ENCODE measurements around the gene HIPK3. TPM values are rescaled to one million over a fixed set of nuclear protein-coding genes. Genes with fewer than 3 reads are reported as not detected.
A peak's percentile ranks its signal among the peaks of the same experiment; 100 is the strongest.

HIPK3 gene
- total and polyA plus RNA-seq, 9 of the 15 experiments (the other 6 are each of a cell fraction or from before 2014, with no cell fraction given): 2.3 to 19.6 (median 7.5) TPM

- no peak for TF ChIP-seq CREBBP (IDR thresholded peaks at IDR 0.05; ENCODE audit: low read depth, low read length)
- TF ChIP-seq STAT6 (CRISPR knock-in tag; IDR thresholded peaks at IDR 0.05): no peak
- 0 out of 4 replicates have a peak, but pooled peaks of 1 of the 2 experiments have one; percentile 18 for TF ChIP-seq RAD21 (CRISPR knock-in tag; conservative IDR thresholded peaks at IDR 0.05 in 1 of 2, IDR thresholded peaks at IDR 0.05 in 1 of 2)
- peak; percentile 7 for TF ChIP-seq PRDM10 (IDR thresholded peaks at IDR 0.05; ENCODE audit: partially characterized antibody)
- TF ChIP-seq DMBX1 (CRISPR knock-in tag; IDR thresholded peaks at IDR 0.05; ENCODE audit: borderline replicate concordance): peak; percentile 58; the same call in 1 of the 2 replicates
- no peak for TF ChIP-seq ZNF75A (CRISPR knock-in tag; IDR thresholded peaks at IDR 0.05)
- TF ChIP-seq SPI1 (IDR thresholded peaks at IDR 0.05; ENCODE audit: borderline replicate concordance, low read depth, low read length): no peak
- TF ChIP-seq YY1 (IDR thresholded peaks at IDR 0.05; ENCODE audit: borderline replicate concordance in 1 of 3, control insufficient read depth in 1 of 3, extremely low read depth in 1 of 3, insufficient read depth in 3 of 3, insufficient read length in 1 of 3, insufficient replicate concordance in 2 of 3, low read depth in 1 of 3, low read length in 2 of 3): peak in 2 of 3 experiments; percentile 56 to 78
- TF ChIP-seq NFE2L1 (tag; IDR thresholded peaks at IDR 0.05; ENCODE audit: borderline replicate concordance, low read depth): no peak
- TF ChIP-seq ZKSCAN1 (IDR thresholded peaks at IDR 0.05; ENCODE audit: low read depth, low read length): no peak
- no peak for TF ChIP-seq HSF4 (CRISPR knock-in tag; IDR thresholded peaks at IDR 0.05; ENCODE audit: borderline replicate concordance)
- TF ChIP-seq SMARCA5 (IDR thresholded peaks at IDR 0.05): no peak
- TF ChIP-seq PYGO2 (tag; IDR thresholded peaks at IDR 0.05): no peak
- no peak for TF ChIP-seq HOMEZ (CRISPR knock-in tag; IDR thresholded peaks at IDR 0.05)
- TF ChIP-seq CBFA2T3 (IDR thresholded peaks at IDR 0.05): no peak
- peak; percentile 38; the same call in 1 of the 2 replicates for TF ChIP-seq ETV5 (CRISPR knock-in tag; IDR thresholded peaks at IDR 0.05; ENCODE audit: low read depth)
- TF ChIP-seq POU5F1 (IDR thresholded peaks at IDR 0.05; ENCODE audit: borderline replicate concordance, low read depth, low read length, partially characterized antibody): no peak
- TF ChIP-seq TAF9B (IDR thresholded peaks at IDR 0.05; ENCODE audit: partially characterized antibody): peak; percentile 39
- no peak for TF ChIP-seq ZNF311 (CRISPR knock-in tag; IDR thresholded peaks at IDR 0.05)
Observed at GRCh38 chr11:33257897-33258630, 883 bp downstream of the HIPK3 start (continued).
